Progenitor cell of endocrine pancreas (in vitro differentiated cells): ENCODE data around the gene MPG. TPM values are rescaled to one million over a fixed set of nuclear protein-coding genes. Genes with fewer than 3 reads are reported as not detected.

Experiments
- DNase-seq: peaks from one replicate; pipeline ENCODE4 v3.0.0; 2021; ENCODE audit warnings: low spot score; ENCODE audit not compliant: unreplicated experiment
- H3K27ac Mint-ChIP-seq: 2 replicates; pipeline ENCODE4 v1.8.0; 2021; ENCODE audit warnings: mild to moderate bottlenecking, moderate library complexity, mixed read lengths
- H3K27me3 Mint-ChIP-seq: 2 replicates; pipeline ENCODE4 v1.8.0; 2021; ENCODE audit warnings: mixed read lengths
- H3K36me3 Mint-ChIP-seq: 2 replicates; pipeline ENCODE4 v1.8.0; 2022; ENCODE audit warnings: mixed read lengths; ENCODE audit not compliant: insufficient read depth
- H3K4me1 Mint-ChIP-seq: 2 replicates; pipeline ENCODE4 v1.8.0; 2021; ENCODE audit warnings: low read depth, mixed read lengths
- H3K4me3 Mint-ChIP-seq: 2 replicates; pipeline ENCODE4 v1.8.0; 2021; ENCODE audit warnings: low read depth, mild to moderate bottlenecking, moderate library complexity, mixed read lengths
- H3K9me3 Mint-ChIP-seq: 2 replicates; pipeline ENCODE4 v1.8.0; 2021; ENCODE audit warnings: low read depth, mixed read lengths
- CTCF ChIP-seq: fragments of 200-600 bp; sonication (generic); IDR thresholded peaks from one replicate; pipeline ENCODE4 v1.5.0; 2021; ENCODE audit warnings: antibody characterized with exemption, mild to moderate bottlenecking; ENCODE audit not compliant: unreplicated experiment
- total RNA-seq: library from RNA; stranded (reverse); gene quantifications from 2 replicates; pipeline ENCODE4 v1.2.1, GENCODE V29; 2021

MPG gene
- total RNA-seq, 1 donor from 2014 or later, result 35.2 TPM

- Mint-ChIP-seq H3K27me3 (no peaks in the 10 kb centered on the region), H3K27ac (peak within 1 kb of the TSS; percentile 94), H3K4me1 (peaks cover 4% of the 10 kb centered on the region), H3K36me3 (peaks cover 16% of the 10 kb centered on the region), H3K9me3 (no peaks in the 10 kb centered on the region), H3K4me3 (peak within 1 kb of the TSS; percentile 84)
- no peak for TF ChIP-seq CTCF
- peak; percentile 97 for DNase-seq
Observed at GRCh38 chr16:53346-54236, 24.4 kb upstream of the MPG start, which contains the start of the genes POLR3K and SNRNP25. POLR3K (minus strand) TSS chr16:53608; CDS start chr16:53586, 22 bp downstream. SNRNP25 (plus strand) TSS chr16:53828; CDS start chr16:54017, 189 bp downstream.

- Mint-ChIP-seq H3K27ac (peak overlapping the region; percentile 82), H3K9me3 (no peaks in the 10 kb centered on the region), H3K27me3 (no peaks in the 10 kb centered on the region), H3K4me3 (peak overlapping the region; percentile 84), H3K4me1 (peaks cover 4% of the 10 kb centered on the region), H3K36me3 (peaks cover 15% of the 10 kb centered on the region)
- DNase-seq, result no peak
- TF ChIP-seq CTCF, result no peak
Observed at GRCh38 chr16:54237-54581, 23.8 kb upstream of the MPG start.

GRCh38 chr16:55571-56136, 22.4 kb upstream of the MPG start:
- H3K27ac Mint-ChIP-seq, result no peak overlapping the region
- DNase-seq, result no peak
- TF ChIP-seq CTCF, result no peak
- H3K9me3 Mint-ChIP-seq, result no peaks in the 10 kb centered on the region
- peak overlapping the region; percentile 63 for H3K4me3 Mint-ChIP-seq
- peaks cover 16% of the 10 kb centered on the region for H3K36me3 Mint-ChIP-seq
- H3K4me1 Mint-ChIP-seq, result peaks cover 4% of the 10 kb centered on the region
- H3K27me3 Mint-ChIP-seq, result no peaks in the 10 kb centered on the region

GRCh38 chr16:56231-56927, 21.6 kb upstream of the MPG start:
- Mint-ChIP-seq H3K27me3 (no peaks in the 10 kb centered on the region), H3K4me1 (peaks cover 4% of the 10 kb centered on the region), H3K27ac (no peak overlapping the region), H3K9me3 (no peaks in the 10 kb centered on the region), H3K4me3 (no peak overlapping the region), H3K36me3 (peaks cover 13% of the 10 kb centered on the region)
- TF ChIP-seq CTCF, result no peak
- DNase-seq, result no peak

GRCh38 chr16:57711-58110, 20.3 kb upstream of the MPG start:
- Mint-ChIP-seq H3K27ac (no peak overlapping the region), H3K27me3 (no peaks in the 10 kb centered on the region), H3K4me1 (peaks cover 2% of the 10 kb centered on the region), H3K9me3 (no peaks in the 10 kb centered on the region), H3K4me3 (no peak overlapping the region), H3K36me3 (peaks cover 16% of the 10 kb centered on the region)
- TF ChIP-seq CTCF, result no peak
- DNase-seq, result no peak
